GM18526 (cell line): ENCODE measurements around the gene PPM1F.

Source experiments
- POLR2A ChIP-seq: IDR thresholded peaks from 3 replicates; pipeline ENCODE4 v1.6.1; 2011; ENCODE audit not compliant: insufficient read length; ENCODE audit errors: extremely low read depth

The PPM1F gene

DNA sequence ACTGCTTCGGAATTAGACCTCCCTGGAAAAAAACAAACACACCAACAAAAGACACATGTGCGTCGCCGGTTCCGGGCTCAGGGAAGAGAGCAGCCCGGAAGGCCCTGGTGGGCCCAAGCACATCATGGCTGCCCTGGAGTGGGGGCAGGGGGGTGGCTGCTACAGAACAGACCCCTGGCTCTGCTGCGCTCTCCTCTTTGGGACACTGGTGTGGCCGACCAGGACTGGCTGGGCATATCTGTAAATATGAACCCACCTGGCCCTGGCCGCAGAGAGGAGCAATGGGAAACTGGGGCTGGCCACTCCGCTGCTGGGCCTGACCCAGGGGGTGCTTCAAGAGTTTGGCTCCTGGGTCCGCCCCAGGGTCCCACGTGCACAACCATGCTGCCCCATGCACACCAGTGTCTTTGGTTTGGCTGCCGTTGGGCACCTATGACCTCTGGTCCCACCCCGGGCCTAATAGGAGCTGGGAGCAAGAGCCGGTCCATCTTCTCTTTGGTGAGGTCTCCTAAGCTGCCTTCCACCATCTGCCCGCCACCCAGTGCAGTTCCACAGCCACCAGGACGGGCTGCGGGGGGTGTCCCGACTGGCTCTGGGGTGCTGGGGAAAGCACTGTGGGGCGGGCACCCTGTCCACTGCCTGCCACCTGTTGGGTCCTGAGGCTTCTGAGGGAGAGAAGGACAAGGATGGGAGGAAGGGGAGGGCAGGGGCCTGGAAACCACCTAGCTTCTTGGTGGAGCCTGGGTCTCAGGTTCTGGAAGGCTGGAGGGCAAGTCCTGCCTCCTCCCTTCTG lies 30.1 kb downstream of the PPM1F start:
- TF ChIP-seq POLR2A: no peak

DNA sequence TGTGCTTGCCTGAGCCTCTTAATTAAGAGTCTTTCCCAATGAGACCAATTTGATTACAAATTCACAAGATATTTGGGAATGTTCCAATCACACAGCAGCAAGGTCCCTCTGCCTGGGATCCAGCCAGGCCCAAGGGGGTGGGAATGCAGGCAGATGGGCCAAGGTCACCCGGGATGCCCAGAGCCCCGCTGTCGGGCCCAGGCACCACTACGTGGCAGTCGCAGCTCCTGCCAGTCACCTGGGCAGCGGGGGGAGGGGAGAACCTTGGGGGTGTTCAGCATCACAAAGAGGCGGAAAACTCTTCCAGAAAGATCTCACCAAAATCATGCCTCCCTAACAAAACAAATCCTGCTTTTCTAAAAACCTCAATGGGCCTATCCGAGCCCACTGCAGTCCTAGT lies 30.9 kb downstream of the PPM1F start:
- TF ChIP-seq POLR2A: no peak

GRCh38 chr22:21921184-21921721 lies 31.4 kb downstream of the PPM1F start:
- no peak for TF ChIP-seq POLR2A

DNA sequence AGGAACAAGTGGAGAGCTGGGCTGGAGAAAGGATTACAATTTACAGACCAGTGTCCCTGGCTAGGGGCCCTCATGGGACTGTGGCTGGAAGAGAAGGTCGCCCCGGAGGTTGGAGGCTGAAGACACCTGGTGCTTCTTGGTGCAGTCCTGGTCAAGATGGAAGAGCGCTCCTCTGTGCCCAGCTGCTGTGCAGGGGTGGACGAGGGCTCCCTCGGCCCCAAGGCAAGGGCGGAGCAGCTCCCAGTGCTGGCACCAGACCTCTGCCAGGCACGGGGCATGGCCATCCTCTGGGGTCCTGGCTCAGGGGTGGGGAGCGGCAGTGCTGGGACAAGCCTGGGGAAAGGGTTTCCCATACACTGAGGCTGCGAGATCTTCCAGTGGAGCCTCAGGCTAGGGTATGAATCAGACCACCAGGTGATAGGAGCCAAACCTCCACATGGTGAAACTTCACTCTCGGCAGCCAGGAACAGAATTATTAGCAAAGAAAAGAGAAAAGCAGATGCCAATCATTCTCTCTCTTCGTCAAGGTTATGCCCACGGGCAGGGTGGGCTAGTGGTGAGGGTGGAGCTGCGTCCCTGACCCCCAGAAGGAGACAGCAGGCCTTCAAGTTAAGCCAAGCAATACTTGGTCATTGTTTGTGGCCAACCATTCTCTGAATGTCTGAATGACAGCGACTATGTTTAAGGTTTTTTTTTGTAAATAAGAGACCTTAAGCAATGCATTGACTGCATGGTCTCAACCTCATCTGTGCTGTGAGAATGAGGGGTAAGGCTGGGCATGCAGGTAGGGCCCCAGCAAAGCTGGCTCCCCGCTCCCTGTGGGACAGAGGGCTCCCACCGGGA lies 32.1 kb downstream of the PPM1F start:
- no peak for TF ChIP-seq POLR2A

GRCh38 chr22:21919526-21920307 lies 32.9 kb downstream of the PPM1F start:
- no peak for TF ChIP-seq POLR2A

DNA sequence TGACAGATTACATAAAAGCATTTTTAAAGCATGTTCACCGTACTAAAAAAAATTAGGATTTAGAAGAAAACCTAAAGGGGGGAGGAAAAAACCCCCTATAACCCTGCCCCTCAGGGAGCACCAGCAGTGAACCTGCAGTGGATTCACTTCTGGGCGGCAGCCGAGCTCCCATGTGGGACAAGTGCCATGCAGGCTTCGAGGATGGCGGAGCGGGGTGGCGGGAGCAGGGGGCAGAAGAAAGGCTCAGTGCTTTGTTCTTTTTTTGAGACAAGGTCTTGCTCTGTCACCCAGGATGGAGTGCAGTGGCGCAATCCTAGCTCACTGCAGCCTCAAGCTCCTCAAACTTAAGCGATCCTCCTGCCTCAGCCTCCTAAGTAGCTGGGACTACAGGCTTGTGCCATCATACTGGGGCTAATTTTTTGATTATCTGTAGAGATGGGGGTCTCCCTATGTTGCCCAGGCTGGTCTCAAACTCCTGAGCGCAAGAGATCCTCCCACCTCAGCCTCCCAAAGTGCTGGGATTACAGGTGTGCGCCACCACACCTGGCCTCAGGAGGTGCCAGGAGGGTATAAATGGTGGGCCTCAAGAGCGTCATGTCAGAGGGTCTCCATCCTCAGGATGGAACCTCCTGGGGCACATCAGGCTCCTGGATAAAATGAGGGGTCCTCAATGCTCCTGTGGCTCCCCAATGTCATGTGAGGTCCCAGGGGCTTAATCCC lies 34.0 kb downstream of the PPM1F start:
- TF ChIP-seq POLR2A: no peak

DNA sequence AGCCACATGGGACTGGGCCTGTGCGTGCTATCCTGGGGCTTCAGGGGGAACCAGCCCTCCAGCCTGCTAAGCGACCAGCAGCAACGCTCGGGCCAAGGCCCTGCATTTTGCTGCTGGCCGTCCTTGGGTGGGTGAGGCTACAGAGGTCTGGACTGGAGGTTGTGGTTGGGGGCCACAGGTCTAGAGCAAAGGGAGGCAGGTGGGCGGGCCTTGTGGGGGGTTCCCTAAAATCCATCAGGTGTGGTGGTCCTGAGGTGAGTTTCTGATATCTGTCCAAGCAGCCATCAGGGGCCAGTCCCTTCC lies 34.7 kb downstream of the PPM1F start:
- TF ChIP-seq POLR2A: no peak

- TF ChIP-seq POLR2A: no peak
Observed at GRCh38 chr22:21917181-21917958, 35.3 kb downstream of the PPM1F start.

DNA sequence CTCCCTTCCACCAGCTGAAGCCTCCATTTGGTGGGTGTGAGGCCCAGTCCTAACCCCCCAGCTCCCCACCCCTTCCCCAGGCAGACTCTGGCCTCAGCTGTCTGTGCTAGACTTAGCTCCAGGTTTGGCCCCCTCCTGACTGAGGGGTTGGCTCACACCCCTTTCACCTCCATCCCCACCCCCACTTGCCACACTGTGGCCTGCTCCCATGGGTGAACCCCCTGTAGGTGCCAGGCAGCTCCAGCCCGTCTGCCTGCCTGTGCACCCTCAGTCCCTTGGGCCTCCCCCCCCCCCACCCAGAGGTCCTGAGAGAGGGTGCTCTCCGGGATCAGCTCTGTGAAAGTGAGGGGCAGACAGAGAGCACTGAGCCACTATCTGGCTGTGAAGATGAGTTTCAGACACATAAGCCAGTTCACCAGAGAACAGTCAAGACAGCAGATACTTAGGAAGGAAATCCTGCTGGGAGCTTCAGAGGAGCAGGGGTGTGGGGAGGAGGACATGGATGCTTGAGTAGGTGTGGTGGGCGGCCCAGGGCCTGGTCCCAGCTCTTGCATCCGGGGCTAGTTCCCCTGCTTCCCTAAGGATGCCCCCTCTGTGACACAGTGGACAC lies 36.2 kb downstream of the PPM1F start:
- TF ChIP-seq POLR2A: no peak

DNA sequence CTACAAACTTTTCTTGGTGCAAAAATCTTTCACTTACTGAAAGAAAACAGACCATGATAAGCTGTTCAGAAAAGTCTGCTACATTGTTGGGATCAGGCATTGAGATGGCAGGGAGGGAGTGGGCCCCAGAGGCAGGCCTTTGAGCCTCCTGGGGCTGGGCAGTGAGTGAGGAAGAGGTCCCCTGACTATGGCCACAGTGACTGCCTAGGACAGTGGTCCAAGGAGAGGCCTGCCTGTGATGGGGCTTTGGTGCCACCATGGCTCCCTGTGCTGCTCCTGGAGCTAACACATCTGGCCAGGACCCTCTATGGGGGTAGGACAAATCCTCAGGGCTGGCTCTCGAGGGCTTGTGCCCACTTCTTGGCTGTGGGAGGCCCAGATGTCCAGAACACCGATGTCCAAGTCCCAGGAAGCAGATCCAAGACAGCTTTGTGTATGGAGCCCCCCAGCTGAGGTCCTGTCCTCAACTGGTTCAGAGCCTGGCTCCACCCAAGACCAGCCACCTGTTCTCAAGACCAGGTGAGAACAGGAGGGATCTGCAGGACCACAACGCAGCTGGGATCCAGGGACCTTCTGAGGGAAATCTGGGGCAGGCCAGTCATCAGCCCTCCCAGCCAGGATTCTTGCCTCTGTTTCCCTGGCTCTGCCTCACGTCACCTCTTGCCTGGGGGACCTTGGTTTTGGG lies 36.9 kb downstream of the PPM1F start:
- TF ChIP-seq POLR2A: no peak

DNA sequence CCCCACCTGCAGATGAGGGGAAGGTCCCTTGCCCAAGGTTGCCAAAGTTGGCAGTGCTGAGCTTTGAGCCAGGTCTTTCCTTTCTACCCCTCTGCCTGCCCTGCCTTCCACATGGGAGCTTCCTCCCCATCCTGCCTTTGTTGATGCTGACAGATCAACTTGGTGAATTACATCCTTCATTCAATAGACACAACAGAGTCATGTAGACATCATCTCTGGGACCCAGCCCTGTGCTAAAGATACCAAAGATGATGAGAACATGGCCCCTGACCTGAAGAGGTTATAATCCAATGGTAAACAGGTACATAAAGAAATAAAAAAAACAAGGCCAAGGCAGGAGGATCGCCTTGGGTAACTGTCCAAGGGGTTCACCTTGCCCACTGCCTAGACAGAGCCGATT lies 42.8 kb downstream of the PPM1F start:
- TF ChIP-seq POLR2A: no peak

GRCh38 chr22:21907638-21908522 lies 44.8 kb downstream of the PPM1F start:
- no peak for TF ChIP-seq POLR2A

- TF ChIP-seq POLR2A: no peak
Observed at GRCh38 chr22:21904250-21904789, 48.3 kb downstream of the PPM1F start.
